Non-pigmented ciliary epithelial cell (primary cell): ENCODE measurements around the gene LOC101059915.
"Not testable (repeated sequence)": the region's sequence is repeated elsewhere in the genome, so short reads cannot be mapped to it uniquely, and the experiment has no call there.

Experiments used
- DNase-seq: peaks from one replicate; pipeline ENCODE4 v3.0.0-alpha.2; 2010; ENCODE audit warnings: low read depth

LOC101059915 gene

GRCh38 chrX:71675636-71676035 lies 8.3 kb downstream of the LOC101059915 start:
- DNase-seq, result not testable (repeated sequence)

DNA sequence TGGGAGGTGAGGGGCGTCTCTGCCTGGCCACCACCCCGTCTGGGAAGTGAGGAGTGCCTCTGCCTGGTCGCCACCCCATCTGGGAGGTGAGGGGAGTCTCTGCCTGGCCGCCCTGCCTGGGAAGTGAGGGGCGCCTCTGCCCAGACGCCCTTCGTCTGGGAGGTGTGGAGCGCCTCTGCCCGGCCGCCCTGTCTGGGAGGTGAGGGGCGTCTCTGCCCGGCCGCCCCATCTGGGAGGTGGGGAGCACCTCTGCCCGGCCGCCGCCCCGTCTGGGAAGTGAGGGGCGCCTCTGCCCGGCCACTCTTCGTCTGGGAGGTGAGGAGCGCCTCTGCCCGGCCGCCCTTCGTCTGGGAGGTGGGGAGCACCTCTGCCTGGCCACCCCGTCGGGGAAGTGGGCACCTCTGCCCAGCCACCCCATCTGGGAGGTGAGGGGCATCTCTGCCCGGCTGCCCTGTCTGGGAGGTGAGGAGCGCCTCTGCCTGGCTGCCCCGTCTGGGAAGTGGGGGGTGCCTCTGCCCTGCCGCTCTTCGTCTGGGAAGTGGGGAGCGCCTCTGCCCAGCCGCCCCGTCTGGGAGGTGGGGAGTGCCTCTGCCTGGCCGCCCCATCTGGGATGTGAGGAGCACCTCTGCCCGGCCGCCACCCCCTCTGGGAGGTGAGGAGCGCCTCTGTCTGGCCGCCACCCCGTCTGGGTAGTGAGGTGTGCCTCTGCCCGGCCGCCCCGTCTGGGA lies 8.9 kb downstream of the LOC101059915 start:
- DNase-seq, result not testable (repeated sequence)

DNA sequence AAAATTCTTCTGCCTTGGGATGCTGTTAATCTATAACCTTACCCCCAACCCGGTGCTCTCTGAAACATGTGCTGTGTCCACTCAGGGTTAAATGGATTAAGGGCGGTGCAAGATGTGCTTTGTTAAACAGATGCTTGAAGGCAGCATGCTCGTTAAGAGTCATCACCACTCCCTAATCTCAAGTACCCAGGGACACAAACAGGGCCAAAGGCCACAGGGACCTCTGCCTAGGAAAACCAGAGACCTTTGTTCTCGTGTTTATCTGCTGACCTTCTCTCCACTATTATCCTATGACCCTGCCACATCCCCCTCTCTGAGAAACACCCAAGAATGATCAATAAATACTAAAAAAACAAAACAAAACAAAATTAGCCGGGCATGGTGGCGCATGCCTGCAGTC lies 9.8 kb downstream of the LOC101059915 start:
- DNase-seq, result not testable (repeated sequence)

GRCh38 chrX:71679575-71680207 lies 12.3 kb downstream of the LOC101059915 start:
- no peak for DNase-seq

DNA sequence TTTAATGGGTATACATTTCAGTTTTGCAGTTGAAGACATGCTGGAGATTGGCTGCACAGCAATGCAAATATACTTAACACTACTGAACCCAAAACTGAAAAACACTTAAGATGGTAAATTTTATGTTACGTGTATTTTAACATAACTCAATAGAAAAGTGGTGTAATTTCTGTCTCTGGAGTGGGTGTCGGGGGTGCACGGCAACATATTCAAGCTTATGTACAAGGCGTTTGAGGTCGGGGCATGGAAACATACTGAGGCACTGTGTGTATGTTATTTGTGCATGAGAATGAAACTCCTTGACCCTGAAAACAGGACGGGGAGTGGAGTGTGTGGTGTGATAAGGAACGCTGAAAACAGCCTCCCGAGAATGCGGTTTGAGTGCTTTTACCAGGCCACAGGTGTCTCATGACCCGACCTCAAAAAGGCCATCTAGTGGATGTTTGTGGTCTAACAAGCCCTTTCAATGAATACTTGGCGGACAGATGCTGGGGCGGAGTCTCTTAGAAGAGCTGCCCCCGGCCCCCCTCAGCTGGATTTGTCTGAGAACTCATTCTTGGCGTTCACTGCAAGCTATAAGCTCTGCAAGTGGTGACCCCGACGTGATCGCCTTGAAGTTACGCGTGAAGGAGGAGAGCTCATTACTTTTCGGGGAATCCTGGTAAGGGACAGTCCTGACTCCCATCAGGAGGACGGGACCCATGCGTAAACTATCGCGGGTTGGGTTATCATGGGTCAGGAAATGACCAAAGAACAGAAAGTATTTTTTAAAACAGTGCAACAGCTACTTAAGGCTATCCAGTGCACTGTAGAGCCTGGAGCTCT lies 29.5 kb downstream of the LOC101059915 start:
- not testable (repeated sequence) for DNase-seq

DNA sequence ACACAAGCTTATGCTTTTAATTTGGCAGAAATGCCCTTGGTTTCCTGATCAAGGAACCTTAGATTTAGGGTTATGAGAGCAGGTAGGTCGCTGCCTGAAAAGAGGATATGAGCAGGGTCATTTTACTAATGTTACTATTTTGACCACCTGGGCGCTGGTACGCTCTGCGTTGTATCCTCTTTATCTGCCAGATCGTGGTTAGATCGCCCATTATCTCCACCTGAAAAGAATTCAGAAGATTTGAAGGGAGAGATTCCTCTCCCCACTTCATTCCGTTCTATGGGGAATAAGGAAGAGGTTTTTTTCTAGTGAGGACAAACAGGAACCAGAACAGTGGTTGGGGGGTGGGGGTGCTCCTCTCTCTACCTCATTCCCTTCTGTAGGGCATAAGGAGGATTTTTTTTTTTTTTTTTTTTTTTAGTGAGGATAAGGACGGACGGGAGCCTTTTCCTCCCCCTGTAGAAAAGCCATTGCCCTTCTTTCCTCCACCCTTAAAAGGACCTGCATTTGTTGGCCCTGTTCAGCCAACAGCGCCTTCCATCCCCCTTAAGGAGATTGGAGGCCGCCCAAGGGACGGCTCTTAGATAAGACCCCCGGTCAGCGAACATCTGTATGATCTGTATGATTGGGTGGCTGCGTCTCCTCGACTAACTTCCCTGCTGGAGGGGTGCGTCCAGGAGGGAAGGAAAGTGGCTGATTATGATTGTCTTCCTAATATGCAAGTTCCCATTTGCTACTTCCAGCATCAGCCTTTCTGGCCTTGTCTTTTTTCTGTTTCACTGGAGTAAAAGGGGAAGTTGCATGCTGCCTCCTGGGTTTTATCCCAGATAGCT lies 30.3 kb downstream of the LOC101059915 start:
- not testable (repeated sequence) for DNase-seq

DNA sequence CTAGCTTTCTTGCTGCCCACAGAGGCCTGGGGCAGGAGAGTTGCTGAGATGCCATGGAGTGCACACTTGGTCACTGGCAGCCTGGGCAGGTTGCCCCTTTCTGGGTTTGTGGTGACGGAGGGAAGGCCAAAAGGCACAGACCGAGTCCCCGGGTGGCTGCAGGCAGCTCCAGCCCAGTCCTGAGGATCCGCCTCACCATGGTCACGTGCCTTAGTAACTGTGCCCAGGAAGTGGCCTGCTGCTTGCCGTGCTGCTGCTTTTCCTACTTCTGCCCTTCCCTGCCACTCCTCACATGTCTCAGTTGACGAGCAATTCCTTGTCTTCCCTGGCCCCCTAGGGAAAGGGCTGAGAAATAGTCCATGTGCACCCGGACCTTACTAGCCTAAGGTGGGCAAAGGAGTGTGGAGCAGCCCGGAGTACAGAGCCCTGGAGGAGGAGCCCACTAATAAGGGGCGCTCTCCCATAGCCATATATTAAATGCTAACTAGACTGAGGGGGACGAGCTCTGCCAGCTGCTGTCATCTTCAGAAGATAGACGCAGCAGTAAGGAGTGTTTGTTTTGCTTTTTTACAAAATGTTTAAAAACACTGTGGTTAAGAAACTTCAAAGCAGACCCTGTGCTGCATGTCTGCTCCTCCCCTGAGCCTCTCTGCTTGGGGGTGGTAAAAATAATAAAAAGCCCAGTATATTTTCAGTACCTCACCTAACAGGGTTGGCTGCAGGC lies 31.1 kb downstream of the LOC101059915 start:
- not testable (repeated sequence) for DNase-seq

DNA sequence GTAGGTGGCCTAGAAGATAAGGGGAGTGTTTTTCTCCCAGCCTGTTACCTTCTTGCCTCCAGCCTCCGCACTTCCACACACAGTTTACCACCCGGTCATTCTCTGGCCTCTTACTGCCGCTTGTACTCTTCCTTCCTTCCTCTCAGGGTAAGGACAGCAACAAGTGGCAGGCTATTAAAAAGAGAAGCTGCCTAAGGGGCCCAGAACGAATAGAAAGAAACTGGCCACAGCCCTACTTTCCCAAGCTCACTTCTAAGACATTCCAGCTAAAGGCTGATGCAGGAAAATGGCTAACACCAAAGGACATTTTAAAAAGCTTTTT lies 31.6 kb downstream of the LOC101059915 start:
- DNase-seq, result not testable (repeated sequence)

DNA sequence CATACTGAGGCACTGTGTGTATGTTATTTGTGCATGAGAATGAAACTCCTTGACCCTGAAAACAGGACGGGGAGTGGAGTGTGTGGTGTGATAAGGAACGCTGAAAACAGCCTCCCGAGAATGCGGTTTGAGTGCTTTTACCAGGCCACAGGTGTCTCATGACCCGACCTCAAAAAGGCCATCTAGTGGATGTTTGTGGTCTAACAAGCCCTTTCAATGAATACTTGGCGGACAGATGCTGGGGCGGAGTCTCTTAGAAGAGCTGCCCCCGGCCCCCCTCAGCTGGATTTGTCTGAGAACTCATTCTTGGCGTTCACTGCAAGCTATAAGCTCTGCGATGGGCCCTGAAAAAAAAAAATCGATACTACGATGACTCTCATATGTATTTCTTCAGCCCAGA lies 35.5 kb downstream of the LOC101059915 start:
- DNase-seq, result not testable (repeated sequence)

- not testable (repeated sequence) for DNase-seq
Observed at GRCh38 chrX:71714064-71714463, 46.7 kb downstream of the LOC101059915 start.

DNA sequence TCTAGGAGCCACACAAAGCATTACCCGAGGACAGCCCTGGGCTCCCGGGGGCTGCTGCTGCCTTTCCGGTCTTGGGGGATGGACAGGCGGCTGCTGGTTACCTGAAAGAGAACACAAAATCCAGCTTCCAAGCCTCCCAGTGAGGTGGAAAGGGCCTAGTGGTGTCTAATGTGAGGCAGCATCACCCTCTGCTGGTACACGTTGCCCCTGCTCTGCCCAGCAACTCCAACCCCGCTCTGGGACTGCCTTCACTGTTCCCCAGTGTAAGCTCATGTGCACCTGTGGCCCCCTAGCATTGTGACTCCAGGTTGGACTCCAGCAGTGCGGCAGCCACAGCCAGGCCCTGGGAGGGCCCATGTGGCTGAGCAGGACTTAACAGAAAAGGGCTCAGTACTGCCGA lies 48.2 kb downstream of the LOC101059915 start:
- not testable (repeated sequence) for DNase-seq

DNA sequence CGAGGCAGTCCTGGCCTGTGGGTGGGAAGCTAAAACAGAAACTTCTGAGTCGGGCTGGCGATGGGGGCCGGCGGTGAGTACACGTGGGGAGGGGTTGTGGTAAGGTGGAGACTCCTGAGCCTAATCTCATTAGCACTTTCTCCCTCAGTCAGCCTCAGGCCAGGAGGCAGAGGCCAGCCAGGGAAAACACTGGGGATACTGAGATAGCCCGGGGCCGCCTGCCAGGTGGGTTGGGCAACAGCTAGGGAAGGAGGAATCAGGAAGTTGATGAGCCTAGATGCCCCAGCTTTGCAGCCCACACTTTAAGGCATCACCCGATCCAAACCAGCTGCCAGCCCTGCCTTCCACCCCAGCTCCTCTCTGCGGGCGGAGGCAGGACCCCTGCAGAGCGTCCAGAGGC lies 49.0 kb downstream of the LOC101059915 start:
- DNase-seq, result not testable (repeated sequence)

DNA sequence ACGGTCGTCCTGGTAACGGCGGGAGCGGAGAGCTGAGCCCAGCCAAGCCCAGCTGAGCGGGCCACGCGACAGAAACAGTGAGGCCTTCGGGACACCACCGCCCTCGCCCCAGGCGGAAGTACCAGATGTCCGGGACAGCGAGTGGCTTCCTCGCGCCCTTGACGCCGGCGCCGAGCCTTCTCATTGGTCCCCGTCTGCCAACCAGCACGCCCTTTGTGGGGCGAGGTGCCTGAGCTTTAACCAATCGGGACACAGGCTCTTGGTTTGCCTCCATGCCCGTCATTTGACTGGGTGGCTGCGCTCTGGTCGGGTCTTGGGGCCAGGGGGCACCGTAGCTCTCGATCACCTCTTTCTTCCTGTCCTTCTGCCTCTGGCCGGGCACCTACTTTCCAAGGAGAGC lies 50.8 kb downstream of the LOC101059915 start, which contains the start of gene CXorf49:
Gene CXorf49, minus strand, starts transcription at position 101 of the 400 bp plus-strand sequence. CDS start 134 bp downstream, outside the sequence.
- DNase-seq, result not testable (repeated sequence)

- not testable (repeated sequence) for DNase-seq
Observed at GRCh38 chrX:71719195-71719594, 51.8 kb downstream of the LOC101059915 start.

DNA sequence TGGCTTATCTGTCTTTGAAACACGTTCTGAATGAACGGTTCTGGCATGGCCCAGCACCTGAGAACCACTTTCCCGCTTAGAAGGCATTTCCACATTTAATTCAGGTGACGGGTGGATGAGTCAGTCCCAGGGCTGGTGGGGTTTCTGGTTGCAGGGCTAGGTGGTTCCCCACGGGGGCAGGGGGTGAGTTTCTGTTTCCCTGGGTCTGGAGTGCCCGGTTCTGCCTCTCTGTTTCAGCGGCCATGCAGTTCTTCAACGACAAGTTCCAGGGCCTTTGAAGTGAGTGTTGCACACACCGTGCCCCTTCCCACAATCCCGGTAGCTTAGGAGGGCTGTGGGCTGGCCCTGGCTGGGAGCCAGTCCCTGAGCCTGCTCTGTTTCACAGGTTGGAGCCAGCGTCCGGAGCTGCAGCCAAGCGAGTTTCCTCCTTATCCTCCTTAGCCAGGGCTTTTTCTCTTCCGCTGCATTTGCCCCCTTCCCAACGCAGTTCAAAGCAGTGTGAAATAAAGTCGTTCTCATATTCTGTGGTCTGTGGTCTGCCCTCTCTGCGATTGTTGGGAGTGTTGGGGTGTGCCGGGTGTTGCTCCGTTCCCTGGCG lies 53.0 kb downstream of the LOC101059915 start:
- not testable (repeated sequence) for DNase-seq
